Measurements from ENCODE around the gene CDK6. TPM values are rescaled to one million over a fixed set of nuclear protein-coding genes. Genes with fewer than 3 reads are reported as not detected.

CDK6 gene
- total and polyA plus RNA-seq, 4 donors = 3.3 to 35.0 (median 12.0) TPM

- Histone ChIP-seq H3K4me1 (ENCODE audit: control insufficient read depth in 4 of 4, insufficient read depth in 4 of 4, low read length in 3 of 4) (peaks cover 0 to 39% (median 21%) of the 10 kb centered on the region in 4 donors), H3K4me3 (ENCODE audit: low read depth in 1 of 3, low read length in 3 of 3) (peak overlapping the region; percentile 82 to 93 (median 88)), H3K36me3 (ENCODE audit: control insufficient read depth in 4 of 4, insufficient read depth in 3 of 4, low read depth in 1 of 4, low read length in 3 of 4) (no peaks in the 10 kb centered on the region), H3K9me3 (ENCODE audit: control insufficient read depth in 4 of 4, low read length in 3 of 4) (no peaks in the 10 kb centered on the region), H3K9ac (ENCODE audit: low read depth in 1 of 2, low read length in 2 of 2) (peak overlapping the region in 1 of 2 donors; percentile 93), H3K27ac (ENCODE audit: low read depth in 1 of 2, low read length in 2 of 2) (peak overlapping the region in 1 of 2 donors; percentile 92), H3K27me3 (ENCODE audit: control insufficient read depth in 4 of 4, insufficient read depth in 4 of 4, low read length in 3 of 4) (no peaks in the 10 kb centered on the region)
- WGBS = 70% methylated on average over 7 of the region's 7 CpGs
- TF ChIP-seq HNF4G (IDR thresholded peaks at IDR 0.05) = no peak
- no peak for TF ChIP-seq HNF4A (conservative IDR thresholded peaks at IDR 0.05)
- no peak for TF ChIP-seq NR2F2 (IDR thresholded peaks at IDR 0.05)
- no peak for TF ChIP-seq FOXA1 (IDR thresholded peaks at IDR 0.05)
- TF ChIP-seq, protein P1, sequence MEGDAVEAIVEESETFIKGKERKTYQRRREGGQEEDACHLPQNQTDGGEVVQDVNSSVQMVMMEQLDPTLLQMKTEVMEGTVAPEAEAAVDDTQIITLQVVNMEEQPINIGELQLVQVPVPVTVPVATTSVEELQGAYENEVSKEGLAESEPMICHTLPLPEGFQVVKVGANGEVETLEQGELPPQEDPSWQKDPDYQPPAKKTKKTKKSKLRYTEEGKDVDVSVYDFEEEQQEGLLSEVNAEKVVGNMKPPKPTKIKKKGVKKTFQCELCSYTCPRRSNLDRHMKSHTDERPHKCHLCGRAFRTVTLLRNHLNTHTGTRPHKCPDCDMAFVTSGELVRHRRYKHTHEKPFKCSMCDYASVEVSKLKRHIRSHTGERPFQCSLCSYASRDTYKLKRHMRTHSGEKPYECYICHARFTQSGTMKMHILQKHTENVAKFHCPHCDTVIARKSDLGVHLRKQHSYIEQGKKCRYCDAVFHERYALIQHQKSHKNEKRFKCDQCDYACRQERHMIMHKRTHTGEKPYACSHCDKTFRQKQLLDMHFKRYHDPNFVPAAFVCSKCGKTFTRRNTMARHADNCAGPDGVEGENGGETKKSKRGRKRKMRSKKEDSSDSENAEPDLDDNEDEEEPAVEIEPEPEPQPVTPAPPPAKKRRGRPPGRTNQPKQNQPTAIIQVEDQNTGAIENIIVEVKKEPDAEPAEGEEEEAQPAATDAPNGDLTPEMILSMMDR (IDR thresholded peaks at IDR 0.05; ENCODE audit: low read depth, low read length, missing input control) = no peak
- TF ChIP-seq, protein P2, sequence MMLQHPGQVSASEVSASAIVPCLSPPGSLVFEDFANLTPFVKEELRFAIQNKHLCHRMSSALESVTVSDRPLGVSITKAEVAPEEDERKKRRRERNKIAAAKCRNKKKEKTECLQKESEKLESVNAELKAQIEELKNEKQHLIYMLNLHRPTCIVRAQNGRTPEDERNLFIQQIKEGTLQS (IDR thresholded peaks at IDR 0.05) = no peak
- DNase-seq (ENCODE audit: low spot score) = no peak
Observed at GRCh38 chr7:92831716-92832533, 4.4 kb downstream of the CDK6 start.

DNA sequence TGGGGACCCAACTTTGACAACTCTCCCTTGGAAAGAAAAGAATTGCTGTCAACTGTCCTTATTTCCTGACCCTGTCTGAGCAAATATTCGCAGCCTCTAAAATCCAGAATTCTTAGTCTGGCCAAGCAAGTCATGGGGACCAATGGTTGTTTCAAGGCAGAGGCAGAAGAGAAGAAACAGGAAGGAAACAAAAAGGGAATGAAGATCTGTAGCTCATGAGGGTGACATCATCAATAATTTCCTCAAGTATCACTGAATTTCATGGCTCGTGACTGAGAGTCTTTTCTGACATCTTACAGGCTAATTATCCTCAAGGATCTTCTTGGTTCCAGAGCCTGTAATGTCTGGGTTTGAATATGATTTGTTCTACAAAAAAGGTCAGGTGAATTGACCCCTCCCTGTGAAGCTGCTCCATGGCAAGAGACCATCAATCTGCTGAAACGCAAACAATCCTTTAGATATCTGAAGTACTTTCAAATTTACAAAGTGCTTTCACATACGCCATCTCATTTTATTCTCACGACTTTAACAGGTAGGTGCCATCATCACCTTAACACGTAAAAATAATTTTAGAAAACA lies 5.8 kb downstream of the CDK6 start:
- Histone ChIP-seq H3K27me3 (ENCODE audit: control insufficient read depth in 4 of 4, insufficient read depth in 4 of 4, low read length in 3 of 4) (no peaks in the 10 kb centered on the region), H3K4me1 (ENCODE audit: control insufficient read depth in 4 of 4, insufficient read depth in 4 of 4, low read length in 3 of 4) (peaks cover 0 to 33% (median 20%) of the 10 kb centered on the region in 4 donors), H3K36me3 (ENCODE audit: control insufficient read depth in 4 of 4, insufficient read depth in 3 of 4, low read depth in 1 of 4, low read length in 3 of 4) (no peaks in the 10 kb centered on the region), H3K9me3 (ENCODE audit: control insufficient read depth in 4 of 4, low read length in 3 of 4) (no peaks in the 10 kb centered on the region), H3K9ac (ENCODE audit: low read depth in 1 of 2, low read length in 2 of 2) (no peak overlapping the region), H3K27ac (ENCODE audit: low read depth in 1 of 2, low read length in 2 of 2) (no peak overlapping the region), H3K4me3 (ENCODE audit: low read depth in 1 of 3, low read length in 3 of 3) (no peak overlapping the region)
- WGBS = 64% methylated on average over 6 of the region's 6 CpGs
- no peak for TF ChIP-seq HNF4G (IDR thresholded peaks at IDR 0.05)
- no peak for TF ChIP-seq REST (IDR thresholded peaks at IDR 0.05)
- TF ChIP-seq, protein P1 (IDR thresholded peaks at IDR 0.05; ENCODE audit: low read depth, low read length, missing input control) = no peak
- TF ChIP-seq JUND (IDR thresholded peaks at IDR 0.05) = no peak
- TF ChIP-seq RXRA (IDR thresholded peaks at IDR 0.05) = no peak
- TF ChIP-seq NR2F2 (IDR thresholded peaks at IDR 0.05) = no peak
- TF ChIP-seq SP1 (IDR thresholded peaks at IDR 0.05) = no peak
- TF ChIP-seq RAD21 (IDR thresholded peaks at IDR 0.05) = no peak
- TF ChIP-seq, protein P3, sequence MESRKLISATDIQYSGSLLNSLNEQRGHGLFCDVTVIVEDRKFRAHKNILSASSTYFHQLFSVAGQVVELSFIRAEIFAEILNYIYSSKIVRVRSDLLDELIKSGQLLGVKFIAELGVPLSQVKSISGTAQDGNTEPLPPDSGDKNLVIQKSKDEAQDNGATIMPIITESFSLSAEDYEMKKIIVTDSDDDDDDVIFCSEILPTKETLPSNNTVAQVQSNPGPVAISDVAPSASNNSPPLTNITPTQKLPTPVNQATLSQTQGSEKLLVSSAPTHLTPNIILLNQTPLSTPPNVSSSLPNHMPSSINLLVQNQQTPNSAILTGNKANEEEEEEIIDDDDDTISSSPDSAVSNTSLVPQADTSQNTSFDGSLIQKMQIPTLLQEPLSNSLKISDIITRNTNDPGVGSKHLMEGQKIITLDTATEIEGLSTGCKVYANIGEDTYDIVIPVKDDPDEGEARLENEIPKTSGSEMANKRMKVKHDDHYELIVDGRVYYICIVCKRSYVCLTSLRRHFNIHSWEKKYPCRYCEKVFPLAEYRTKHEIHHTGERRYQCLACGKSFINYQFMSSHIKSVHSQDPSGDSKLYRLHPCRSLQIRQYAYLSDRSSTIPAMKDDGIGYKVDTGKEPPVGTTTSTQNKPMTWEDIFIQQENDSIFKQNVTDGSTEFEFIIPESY (IDR thresholded peaks at IDR 0.05) = no peak
- no peak for TF ChIP-seq GABPA (IDR thresholded peaks at IDR 0.05 in 1 of 2, conservative IDR thresholded peaks at IDR 0.05 in 1 of 2)
- no peak for TF ChIP-seq HNF4A (conservative IDR thresholded peaks at IDR 0.05)
- TF ChIP-seq TAF1 (conservative IDR thresholded peaks at IDR 0.05) = no peak
- TF ChIP-seq, protein P2 (IDR thresholded peaks at IDR 0.05) = no peak
- no peak for TF ChIP-seq EGR1 (IDR thresholded peaks at IDR 0.05; ENCODE audit: low read depth in 2 of 2)
- TF ChIP-seq, protein P4, sequence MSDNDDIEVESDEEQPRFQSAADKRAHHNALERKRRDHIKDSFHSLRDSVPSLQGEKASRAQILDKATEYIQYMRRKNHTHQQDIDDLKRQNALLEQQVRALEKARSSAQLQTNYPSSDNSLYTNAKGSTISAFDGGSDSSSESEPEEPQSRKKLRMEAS (IDR thresholded peaks at IDR 0.05) = no peak
- TF ChIP-seq FOXA1 (IDR thresholded peaks at IDR 0.05) = no peak
- TF ChIP-seq FOXA2 (IDR thresholded peaks at IDR 0.05) = no peak
- no peak for TF ChIP-seq YY1 (IDR thresholded peaks at IDR 0.05)
- no peak for DNase-seq (ENCODE audit: low spot score)

All from liver (tissue), 9 donors.